GM12878 (cell line): ENCODE data around the gene CD2BP2. TPM values are rescaled to one million over a fixed set of nuclear protein-coding genes. Genes with fewer than 3 reads are reported as not detected.

Experiments used
- ATAC-seq: fragments of 200-7000 bp; cut with Tn5 transposase; 3 replicates; pipeline ENCODE4 v1.9.1; 2020; ENCODE audit warnings: mild to moderate bottlenecking, moderate library complexity
- BruUV-seq: library from RNA; stranded (reverse); fragments of 400-500 nt; replicated peaks from 2 replicates; lab custom pipeline; 2021; lab: Mats Ljungman, UMichigan
- CTCF ChIA-PET: fragments of 300-600 bp; sonication (Branson Sonifier 250); formaldehyde crosslinking; extraction: SDS; loops from one replicate; lab custom pipeline; 2021; ENCODE audit warnings: inconsistent platforms; lab: Yijun Ruan, JAX
- POLR2A ChIA-PET: fragments of 350-600 bp; formaldehyde crosslinking; extraction: SDS; loops from one replicate; lab custom pipeline; 2021; ENCODE audit warnings: inconsistent platforms; lab: Charles Lee
- RAD21 ChIA-PET: fragments of 300-600 bp; sonication (Branson Sonifier 250); formaldehyde crosslinking; loops from one replicate; lab custom pipeline; 2023; ENCODE audit warnings: antibody characterized with exemption; ENCODE audit not compliant: unreplicated experiment; lab: Charles Lee
- SMC1A ChIA-PET: fragments of 300-600 bp; sonication (Branson Sonifier 250); formaldehyde crosslinking; loops from one replicate; lab custom pipeline; 2023; ENCODE audit not compliant: unreplicated experiment, uncharacterized antibody; lab: Charles Lee
- DNase-seq: peaks from one replicate; pipeline ENCODE4 v3.0.0-alpha.2; 2011; ENCODE audit warnings: low read depth, low spot score
- FAIRE-seq: peaks from 3 replicates; lab custom pipeline; 2011; peaks lifted over from hg19 to GRCh38; lab: Jason Lieb, UNC
- H2AFZ ChIP-seq: 2 replicates; pipeline ENCODE4 v1.6.0; 2011; ENCODE audit warnings: low read depth, low read length, control low read depth; ENCODE audit not compliant: control insufficient read depth
- H3K27ac ChIP-seq: 2 replicates; pipeline ENCODE4 v1.5.1; 2011; ENCODE audit warnings: control low read depth; ENCODE audit not compliant: control insufficient read depth, insufficient read depth
- H3K27me3 ChIP-seq, 2 experiments: replicated peaks in 1 of 2; 2 replicates each; pipeline versions ENCODE4 v1.6.0 to v1.6.1; 2011; ENCODE audit warnings: low read length in 1 of 2; ENCODE audit not compliant: control insufficient read depth in 2 of 2, insufficient read depth in 2 of 2
- H3K36me3 ChIP-seq, 2 experiments: 2 replicates each; pipeline ENCODE4 v1.5.1; 2011; ENCODE audit warnings: low read length in 1 of 2; ENCODE audit not compliant: control insufficient read depth in 2 of 2, insufficient read depth in 2 of 2
- H3K4me1 ChIP-seq: 2 replicates; pipeline ENCODE4 v1.6.1; 2011; ENCODE audit warnings: mild to moderate bottlenecking, low read length, moderate library complexity, mixed read lengths; ENCODE audit not compliant: control insufficient read depth, insufficient read depth
- H3K4me2 ChIP-seq: 2 replicates; pipeline ENCODE4 v1.6.0; 2011; ENCODE audit warnings: control low read depth; ENCODE audit not compliant: control insufficient read depth, insufficient read depth
- H3K4me3 ChIP-seq: fragments of 200-600 bp; sonication (generic); 2 replicates; pipeline ENCODE4 v1.5.1; 2016
- H3K79me2 ChIP-seq: 2 replicates; pipeline ENCODE4 v1.6.0; 2011; ENCODE audit warnings: low read length; ENCODE audit not compliant: control insufficient read depth, insufficient read depth
- H3K9ac ChIP-seq: 2 replicates; pipeline ENCODE4 v1.8.0; 2011; ENCODE audit warnings: low read length, control low read depth, mixed read lengths; ENCODE audit not compliant: control insufficient read depth, insufficient read depth
- H3K9me3 ChIP-seq: replicated peaks from 3 replicates; pipeline ENCODE4 v1.5.1; 2011; ENCODE audit warnings: mild to moderate bottlenecking, low read length; ENCODE audit not compliant: control insufficient read depth, insufficient read depth
- H4K20me1 ChIP-seq: 2 replicates; pipeline ENCODE4 v1.6.0; 2011; ENCODE audit not compliant: control insufficient read depth, insufficient read depth
- TAF1 ChIP-seq: IDR thresholded peaks from 2 replicates; pipeline ENCODE4 v1.6.1; 2011; ENCODE audit warnings: mild to moderate bottlenecking, low read depth, low read length, borderline replicate concordance
- TCF12 ChIP-seq: IDR thresholded peaks from 2 replicates; pipeline ENCODE4 v1.6.1; 2011; ENCODE audit warnings: low read depth, mild to moderate bottlenecking, low read length
- WGBS: methylation state at CpG from one replicate; pipeline ENCODE4 v1.1.6; 2016; ENCODE audit warnings: low lambda C conversion rate; ENCODE audit not compliant: insufficient replicate concordance, insufficient coverage; ENCODE audit errors: missing lambda C conversion rate; 5-methylcytosine and 5-hydroxymethylcytosine counted together
- in situ Hi-C: fragments of 300-500 bp; cut with MboI; formaldehyde crosslinking; loops from 9 replicates; pipeline ENCODE4 v1.14.3; 2018; ENCODE audit warnings: mixed read lengths
- intact Hi-C: fragments of 100-400 bp; cut with micrococcal nuclease; formaldehyde crosslinking; loops from one replicate; pipeline ENCODE4 v1.14.2; 2022; ENCODE audit not compliant: unreplicated experiment
- polyA plus RNA-seq, 11 experiments: library from polyadenylated mRNA; depleted of rRNA in 4 of 11; unstranded in 6 of 11; stranded (reverse) in 5 of 11; fragments of >200 nt; fragmentation: Nextera tagmentation in 4 of 11; fragmentation: Illumina TruSeq in 1 of 11; extraction: Ambion mirVana in 4 of 11; extraction: Trizol in 1 of 11; gene quantifications; 1 replicate in 1 of 11; 2 replicates in 10 of 11; pipeline versions ENCODE4 v1.2.1 to v1.2.3, GENCODE V29; 2011 to 2016; ENCODE audit warnings: inconsistent platforms in 2 of 11, missing spikeins in 2 of 11, low read depth in 1 of 11
- total RNA-seq, 4 experiments: library from RNA; depleted of rRNA in 3 of 4; stranded (reverse); fragments of >200 nt in 3 of 4; fragmentation: Illumina TruSeq in 1 of 4; extraction: Trizol in 1 of 4; gene quantifications; 2 replicates each; pipeline versions ENCODE4 v1.2.1 to v1.2.3, GENCODE V29; 2013 to 2021
- TF ChIP-seq, protein P1 (sequence below): IDR thresholded peaks from 2 replicates; pipeline ENCODE4 v1.6.1; 2012; ENCODE audit warnings: improper control_type of control experiment, low read depth, low read length; ENCODE audit not compliant: insufficient replicate concordance
- TF ChIP-seq, protein P2 (sequence below): IDR thresholded peaks from 2 replicates; pipeline ENCODE4 v1.6.1; 2011; ENCODE audit warnings: borderline replicate concordance, low read depth, mild to moderate bottlenecking, moderate library complexity, low read length; ENCODE audit not compliant: insufficient read depth, poor library complexity, severe bottlenecking

Gene CD2BP2
- total and polyA plus RNA-seq, 10 of the 15 experiments (the other 5 are each of a cell fraction or from before 2014, with no cell fraction given), result 3.3 to 47.9 (median 31.8) TPM

DNA sequence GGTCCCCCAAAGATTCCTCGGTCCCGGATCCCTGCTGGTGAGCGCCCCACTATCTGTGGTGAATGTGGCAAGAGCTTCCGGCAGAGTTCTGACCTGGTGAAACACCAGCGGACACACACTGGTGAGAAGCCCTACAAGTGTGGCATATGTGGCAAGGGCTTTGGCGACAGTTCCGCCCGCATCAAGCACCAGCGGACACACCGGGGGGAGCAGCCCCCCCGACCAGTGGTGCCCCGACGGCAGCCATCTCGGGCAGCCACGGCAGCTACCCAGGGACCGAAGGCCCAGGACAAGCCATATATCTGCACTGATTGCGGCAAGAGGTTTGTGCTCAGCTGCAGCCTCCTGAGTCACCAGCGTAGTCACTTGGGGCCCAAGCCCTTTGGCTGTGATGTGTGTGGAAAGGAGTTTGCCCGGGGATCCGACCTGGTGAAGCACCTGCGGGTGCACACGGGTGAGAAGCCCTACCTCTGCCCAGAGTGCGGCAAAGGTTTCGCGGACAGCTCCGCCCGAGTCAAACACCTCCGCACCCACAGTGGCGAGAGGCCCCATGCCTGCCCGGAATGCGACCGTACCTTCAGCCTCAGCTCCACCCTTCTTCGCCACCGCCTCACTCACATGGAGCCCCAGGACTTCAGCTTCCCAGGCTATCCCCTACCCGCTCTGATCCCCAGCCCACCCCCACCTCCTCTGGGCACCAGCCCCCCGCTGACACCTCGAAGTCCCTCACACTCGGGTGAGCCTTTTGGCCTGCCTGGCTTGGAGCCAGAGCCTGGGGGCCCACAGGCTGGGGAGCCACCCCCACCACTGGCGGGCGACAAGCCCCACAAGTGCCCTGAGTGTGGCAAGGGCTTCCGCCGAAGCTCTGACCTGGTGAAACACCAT, 42.9 kb upstream of the CD2BP2 start:
- no peak overlapping the region for H3K27ac ChIP-seq
- no peak for DNase-seq
- H3K4me1 ChIP-seq, result peaks cover 13% of the 10 kb centered on the region
- 95% methylated on average over 39 of the region's 42 CpGs for WGBS
- H3K4me3 ChIP-seq, result no peak overlapping the region
- H3K9ac ChIP-seq, result no peak overlapping the region
- H3K9me3 ChIP-seq, result no peaks in the 10 kb centered on the region
- TF ChIP-seq, protein P1, sequence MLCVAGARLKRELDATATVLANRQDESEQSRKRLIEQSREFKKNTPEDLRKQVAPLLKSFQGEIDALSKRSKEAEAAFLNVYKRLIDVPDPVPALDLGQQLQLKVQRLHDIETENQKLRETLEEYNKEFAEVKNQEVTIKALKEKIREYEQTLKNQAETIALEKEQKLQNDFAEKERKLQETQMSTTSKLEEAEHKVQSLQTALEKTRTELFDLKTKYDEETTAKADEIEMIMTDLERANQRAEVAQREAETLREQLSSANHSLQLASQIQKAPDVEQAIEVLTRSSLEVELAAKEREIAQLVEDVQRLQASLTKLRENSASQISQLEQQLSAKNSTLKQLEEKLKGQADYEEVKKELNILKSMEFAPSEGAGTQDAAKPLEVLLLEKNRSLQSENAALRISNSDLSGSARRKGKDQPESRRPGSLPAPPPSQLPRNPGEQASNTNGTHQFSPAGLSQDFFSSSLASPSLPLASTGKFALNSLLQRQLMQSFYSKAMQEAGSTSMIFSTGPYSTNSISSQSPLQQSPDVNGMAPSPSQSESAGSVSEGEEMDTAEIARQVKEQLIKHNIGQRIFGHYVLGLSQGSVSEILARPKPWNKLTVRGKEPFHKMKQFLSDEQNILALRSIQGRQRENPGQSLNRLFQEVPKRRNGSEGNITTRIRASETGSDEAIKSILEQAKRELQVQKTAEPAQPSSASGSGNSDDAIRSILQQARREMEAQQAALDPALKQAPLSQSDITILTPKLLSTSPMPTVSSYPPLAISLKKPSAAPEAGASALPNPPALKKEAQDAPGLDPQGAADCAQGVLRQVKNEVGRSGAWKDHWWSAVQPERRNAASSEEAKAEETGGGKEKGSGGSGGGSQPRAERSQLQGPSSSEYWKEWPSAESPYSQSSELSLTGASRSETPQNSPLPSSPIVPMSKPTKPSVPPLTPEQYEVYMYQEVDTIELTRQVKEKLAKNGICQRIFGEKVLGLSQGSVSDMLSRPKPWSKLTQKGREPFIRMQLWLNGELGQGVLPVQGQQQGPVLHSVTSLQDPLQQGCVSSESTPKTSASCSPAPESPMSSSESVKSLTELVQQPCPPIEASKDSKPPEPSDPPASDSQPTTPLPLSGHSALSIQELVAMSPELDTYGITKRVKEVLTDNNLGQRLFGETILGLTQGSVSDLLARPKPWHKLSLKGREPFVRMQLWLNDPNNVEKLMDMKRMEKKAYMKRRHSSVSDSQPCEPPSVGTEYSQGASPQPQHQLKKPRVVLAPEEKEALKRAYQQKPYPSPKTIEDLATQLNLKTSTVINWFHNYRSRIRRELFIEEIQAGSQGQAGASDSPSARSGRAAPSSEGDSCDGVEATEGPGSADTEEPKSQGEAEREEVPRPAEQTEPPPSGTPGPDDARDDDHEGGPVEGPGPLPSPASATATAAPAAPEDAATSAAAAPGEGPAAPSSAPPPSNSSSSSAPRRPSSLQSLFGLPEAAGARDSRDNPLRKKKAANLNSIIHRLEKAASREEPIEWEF, result no peak
- TF ChIP-seq, protein P2, sequence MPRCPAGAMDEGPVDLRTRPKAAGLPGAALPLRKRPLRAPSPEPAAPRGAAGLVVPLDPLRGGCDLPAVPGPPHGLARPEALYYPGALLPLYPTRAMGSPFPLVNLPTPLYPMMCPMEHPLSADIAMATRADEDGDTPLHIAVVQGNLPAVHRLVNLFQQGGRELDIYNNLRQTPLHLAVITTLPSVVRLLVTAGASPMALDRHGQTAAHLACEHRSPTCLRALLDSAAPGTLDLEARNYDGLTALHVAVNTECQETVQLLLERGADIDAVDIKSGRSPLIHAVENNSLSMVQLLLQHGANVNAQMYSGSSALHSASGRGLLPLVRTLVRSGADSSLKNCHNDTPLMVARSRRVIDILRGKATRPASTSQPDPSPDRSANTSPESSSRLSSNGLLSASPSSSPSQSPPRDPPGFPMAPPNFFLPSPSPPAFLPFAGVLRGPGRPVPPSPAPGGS, result no peak
- TF ChIP-seq TCF12 (no peak), TAF1 (no peak)
- H2AFZ ChIP-seq, result no peak overlapping the region
- H3K36me3 ChIP-seq, result peaks cover 0 to 2% of the 10 kb centered on the region in 2 experiments; a peak in 3 of 4 replicates
- intact Hi-C loops (no loop called here), in situ Hi-C loops (no loop called here)
- no peak for ATAC-seq
- BruUV-seq, result no TSS peak
- ChIA-PET CTCF (interaction anchor here (1.0 to 1.2 kb wide), 3 partner anchors 11 to 306 kb away, joined by 3 to 5 read pairs (median 4); partner anchors contain the start of gene TBX6), SMC1A (interaction anchor here (1.3 to 2.2 kb wide), 3 partner anchors 11 to 27 kb away, joined by 4 to 6 read pairs (median 5); partner anchors contain the start of genes SEPTIN1 and TBC1D10B), RAD21 (interaction anchor here (2.2 kb wide), 1 partner anchor 27 kb away, joined by 9 read pairs; no protein-coding TSS in a partner anchor), POLR2A (interaction anchor here (0.8 to 1.1 kb wide), 3 partner anchors 9 to 42 kb away, joined by 3 to 5 read pairs (median 3); partner anchors contain the start of gene SEPTIN1)
- H4K20me1 ChIP-seq, result no peaks in the 10 kb centered on the region
- peaks cover 5% of the 10 kb centered on the region for H3K79me2 ChIP-seq
- H3K27me3 ChIP-seq, result no peaks in the 10 kb centered on the region; a peak in 1 of 4 replicates
- H3K4me2 ChIP-seq, result no peak overlapping the region
- no peak for FAIRE-seq
